C1 segment of cervical spinal cord (tissue), 14 donors: ENCODE data around the gene CA14.
A peak's percentile ranks its signal among the peaks of the same experiment; 100 is the strongest.
"Not testable (repeated sequence)": the region's sequence is repeated elsewhere in the genome, so short reads cannot be mapped to it uniquely, and the experiment has no call there.

ENCODE experiments used
- DNase-seq, 14 donors: peaks; one replicate each; lab custom pipeline; 2025; lab: John Stamatoyannopoulos, UW

CA14 gene

GRCh38 chr1:150235852-150236613, 21.5 kb upstream of the CA14 start, which contains the start of gene ANP32E:
Gene ANP32E, minus strand, starts transcription at chr1:150236112. Its CDS starts 326 bp downstream, at chr1:150235786.
- peak; percentile 31 to 100 (median 88) for DNase-seq

GRCh38 chr1:150236614-150237100, 20.9 kb upstream of the CA14 start:
- no peak for DNase-seq

GRCh38 chr1:150237176-150237575, 20.4 kb upstream of the CA14 start:
- not testable (repeated sequence) for DNase-seq

- DNase-seq = no peak
These were observed 19.8 kb upstream of the CA14 start for GRCh38 chr1:150237746-150238145.

- no peak for DNase-seq
These were observed 14.6 kb upstream of the CA14 start for GRCh38 chr1:150243003-150243402.

- no peak for DNase-seq
These were observed 7.6 kb upstream of the CA14 start for GRCh38 chr1:150249936-150250335.

GRCh38 chr1:150256198-150256553, 1.4 kb upstream of the CA14 start:
- peak in 2 of 14 donors; percentile 40 to 46 for DNase-seq

GRCh38 chr1:150256554-150257341, 826 bp upstream of the CA14 start:
- DNase-seq = peak in 12 of 14 donors; percentile 20 to 84 (median 63)

- DNase-seq = peak in 6 of 14 donors; percentile 4 to 25 (median 14)
These were observed 1.6 kb downstream of the CA14 start for GRCh38 chr1:150259217-150259616.

- no peak for DNase-seq
These were observed 2.4 kb downstream of the CA14 start for GRCh38 chr1:150259758-150260669.

- DNase-seq = no peak
These were observed 3.8 kb downstream of the CA14 start for GRCh38 chr1:150261367-150261766.

- no peak for DNase-seq
These were observed 5.1 kb downstream of the CA14 start for GRCh38 chr1:150262388-150263320.

- no peak for DNase-seq
These were observed 6.0 kb downstream of the CA14 start for GRCh38 chr1:150263549-150263948.

GRCh38 chr1:150267896-150268295, 10.3 kb downstream of the CA14 start:
- peak in 1 of 14 donors; percentile 9 for DNase-seq

- DNase-seq = peak in 5 of 14 donors; percentile 26 to 62 (median 36)
These were observed 10.7 kb downstream of the CA14 start for GRCh38 chr1:150268340-150268704.

GRCh38 chr1:150268705-150269403, 11.3 kb downstream of the CA14 start, which contains the start of gene APH1A:
Gene APH1A, minus strand, starts transcription at chr1:150269016. Its CDS starts 206 bp downstream, at chr1:150268810.
- peak; percentile 70 to 97 (median 94) for DNase-seq

- no peak for DNase-seq
These were observed 11.9 kb downstream of the CA14 start for GRCh38 chr1:150269451-150269850.

GRCh38 chr1:150271291-150271959, 13.9 kb downstream of the CA14 start:
- no peak for DNase-seq

GRCh38 chr1:150273311-150273710, 15.7 kb downstream of the CA14 start:
- DNase-seq = no peak
